ENCODE data around the gene DYNC2I2.
"Not testable (repeated sequence)": the region's sequence is repeated elsewhere in the genome, so short reads cannot be mapped to it uniquely, and the experiment has no call there.

The DYNC2I2 gene

DNA sequence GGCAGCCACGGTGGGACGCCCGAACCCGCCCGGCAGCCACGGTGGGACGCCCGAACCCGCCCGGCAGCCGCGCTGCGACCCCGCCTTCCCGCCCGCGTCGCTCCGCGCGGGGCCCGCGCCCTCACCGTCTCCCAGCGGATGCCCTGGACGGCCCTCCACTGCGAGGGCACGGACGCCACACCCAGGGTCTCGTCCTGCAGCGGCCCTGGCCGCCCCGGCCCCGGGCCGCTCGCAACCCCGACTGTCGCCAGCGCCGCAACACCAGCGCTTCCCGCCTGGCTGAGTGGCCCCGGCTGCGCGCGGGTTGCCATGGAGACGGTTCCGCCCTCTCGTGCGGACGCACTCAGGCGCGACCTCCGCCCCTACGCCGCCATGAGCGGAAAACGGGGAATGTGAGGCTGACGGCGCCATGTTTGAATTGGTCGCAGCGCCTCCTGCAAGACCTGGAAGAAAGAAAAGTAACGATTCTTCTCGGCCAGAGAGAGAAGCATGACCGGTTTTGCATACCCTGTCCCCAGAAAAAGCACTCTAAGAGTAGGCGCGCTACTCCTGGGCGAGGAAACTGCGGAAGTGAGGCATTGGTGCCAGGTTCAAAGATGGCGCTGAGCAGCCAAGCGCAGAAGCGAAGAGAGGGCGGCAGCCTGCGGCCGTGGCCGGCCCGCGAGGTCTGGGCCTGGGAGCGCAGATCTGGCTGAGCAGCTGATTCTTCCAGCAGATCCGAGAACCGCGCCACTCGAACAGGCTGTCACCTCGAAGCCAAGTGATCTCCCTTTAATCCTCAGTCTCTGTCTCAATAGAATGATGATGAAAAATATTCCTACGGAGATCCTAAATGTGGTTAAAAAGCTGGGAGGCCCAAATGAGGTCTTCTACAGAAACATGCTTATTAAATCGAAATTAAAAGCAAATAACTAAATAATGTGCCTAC, at the start of gene DYNC2I2:
Gene DYNC2I2 (minus strand): TSS at position 432 of the 928 bp plus-strand sequence. CDS start 121 bp downstream, at position 311.
- DNase-seq, result peak; percentile 94

GRCh38 chr9:128706045-128706444, 49.4 kb upstream of the DYNC2I2 start:
- DNase-seq, result no peak

DNA sequence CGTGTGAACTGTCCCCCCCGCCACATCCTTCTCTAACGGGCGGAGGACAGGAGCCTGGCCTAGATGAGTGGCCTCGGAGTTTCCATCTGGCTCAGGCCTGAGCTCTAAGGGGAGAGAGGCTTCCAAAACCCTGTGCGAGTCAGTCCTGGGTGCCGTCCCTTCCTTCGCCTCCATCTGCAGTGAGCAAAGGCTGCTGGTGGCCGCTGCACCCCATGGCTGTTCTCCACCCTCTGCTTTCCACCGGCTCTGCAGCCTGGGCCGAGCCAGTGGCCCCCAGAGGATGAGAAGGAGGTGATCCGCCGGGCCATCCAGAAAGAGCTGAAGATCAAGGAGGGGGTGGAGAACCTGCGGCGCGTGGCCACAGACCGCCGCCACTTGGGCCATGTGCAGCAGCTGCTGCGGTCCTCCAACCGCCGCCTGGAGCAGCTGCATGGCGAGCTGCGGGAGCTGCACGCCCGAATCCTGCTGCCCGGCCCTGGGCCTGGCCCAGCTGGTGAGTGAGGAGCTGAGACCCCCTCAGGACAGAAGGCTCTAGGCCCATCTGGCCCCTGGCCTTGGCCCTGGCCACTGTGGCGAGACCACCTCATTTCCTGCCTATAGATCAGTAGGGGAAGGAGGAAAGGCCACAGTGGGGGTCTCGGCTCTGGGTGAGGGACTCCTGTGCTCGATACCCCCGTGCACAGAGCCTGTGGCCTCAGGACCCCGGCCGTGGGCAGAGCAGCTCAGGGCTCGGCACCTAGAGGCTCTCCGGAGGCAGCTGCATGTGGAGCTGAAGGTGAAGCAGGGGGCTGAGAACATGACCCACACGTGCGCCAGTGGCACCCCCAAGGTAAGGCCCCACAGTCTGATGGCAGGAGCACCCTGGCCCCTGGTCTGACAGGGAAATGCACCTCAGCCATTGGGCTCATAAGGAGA, 48.7 kb upstream of the DYNC2I2 start:
- no peak for DNase-seq

DNA sequence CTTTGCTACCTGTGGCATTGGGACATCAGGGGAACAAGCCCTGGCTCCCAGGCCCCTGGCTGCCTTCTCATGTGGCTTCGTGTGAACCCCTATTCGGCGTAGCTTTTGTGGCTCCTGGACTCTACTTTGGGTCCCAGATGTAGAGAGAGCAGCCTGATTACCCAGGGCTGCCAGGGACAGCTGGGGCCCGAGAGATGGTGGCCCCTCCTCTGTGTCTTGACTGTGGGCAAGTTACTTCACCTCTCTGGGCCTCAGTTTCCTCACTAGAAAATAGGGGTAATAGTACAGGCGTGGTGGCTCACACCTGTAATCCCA, 47.7 kb upstream of the DYNC2I2 start:
- DNase-seq, result no peak

DNA sequence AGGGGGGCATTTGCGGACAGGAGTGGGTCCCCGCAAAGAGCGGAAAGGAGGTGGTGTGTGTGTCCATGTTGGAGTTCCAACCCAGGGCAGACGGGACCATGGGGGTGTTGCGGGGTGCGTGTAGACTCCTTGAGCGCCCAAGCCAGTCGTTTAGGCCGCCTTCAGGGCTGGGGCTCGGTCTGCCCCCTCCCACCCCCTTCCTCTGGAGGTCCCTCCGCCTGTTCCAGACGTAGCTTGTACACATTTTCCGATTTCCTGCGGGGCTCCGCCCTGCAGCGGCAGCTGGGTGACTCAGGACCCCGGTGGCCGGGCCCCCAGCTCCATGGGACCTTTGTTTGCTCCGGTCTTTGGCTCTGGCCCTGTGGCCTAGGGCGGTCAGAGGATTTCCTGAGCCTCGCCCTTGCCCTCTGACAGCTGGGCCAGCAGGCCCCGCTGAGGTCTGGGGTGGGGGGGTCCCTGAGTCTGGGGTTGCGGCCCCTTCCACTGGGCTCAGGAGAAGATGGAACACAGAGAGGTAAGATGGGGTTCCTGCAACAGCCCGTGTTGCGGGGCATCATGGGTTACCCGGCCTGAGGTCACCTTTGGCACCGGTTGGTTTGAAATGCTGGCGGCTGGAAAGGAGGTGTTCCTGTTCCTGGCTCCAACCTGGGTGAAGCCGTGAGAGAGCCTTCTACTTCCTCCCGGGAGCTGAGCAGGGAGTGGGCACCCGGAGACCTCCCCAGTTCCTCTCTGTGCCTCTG, 47.1 kb upstream of the DYNC2I2 start:
- DNase-seq, result no peak

GRCh38 chr9:128702949-128703615, 46.4 kb upstream of the DYNC2I2 start:
- peak; percentile 48 for DNase-seq

DNA sequence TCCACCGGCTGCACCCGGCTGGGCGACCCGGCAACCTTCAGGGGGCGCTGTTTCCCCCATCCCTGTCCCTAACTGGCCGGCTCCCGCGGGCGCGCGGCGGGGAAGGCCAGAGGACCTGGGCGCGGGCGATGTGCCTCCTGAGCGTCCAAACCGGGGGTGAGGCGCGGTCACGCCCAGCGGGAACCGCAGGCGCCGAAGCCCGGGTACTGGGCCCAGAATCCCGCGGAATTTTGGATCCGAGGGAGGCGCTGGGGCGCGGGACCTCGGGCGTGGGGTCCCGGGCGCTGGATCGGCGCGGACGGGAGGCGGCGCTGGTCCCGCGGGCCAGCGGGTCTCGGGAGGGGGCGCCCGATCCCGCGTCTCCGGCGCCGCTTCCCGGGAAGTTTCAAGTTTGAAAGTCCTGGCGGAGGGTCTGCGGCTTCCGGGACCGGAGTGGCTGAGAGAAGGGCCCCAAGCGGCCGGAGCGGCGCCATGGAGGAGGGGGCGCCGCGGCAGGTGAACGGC, 45.9 kb upstream of the DYNC2I2 start, which contains the start of gene PKN3:
Gene PKN3 (plus strand): TSS at position 59 of the 504 bp plus-strand sequence. CDS start 413 bp downstream, at position 472.
- DNase-seq, result peak; percentile 85

DNA sequence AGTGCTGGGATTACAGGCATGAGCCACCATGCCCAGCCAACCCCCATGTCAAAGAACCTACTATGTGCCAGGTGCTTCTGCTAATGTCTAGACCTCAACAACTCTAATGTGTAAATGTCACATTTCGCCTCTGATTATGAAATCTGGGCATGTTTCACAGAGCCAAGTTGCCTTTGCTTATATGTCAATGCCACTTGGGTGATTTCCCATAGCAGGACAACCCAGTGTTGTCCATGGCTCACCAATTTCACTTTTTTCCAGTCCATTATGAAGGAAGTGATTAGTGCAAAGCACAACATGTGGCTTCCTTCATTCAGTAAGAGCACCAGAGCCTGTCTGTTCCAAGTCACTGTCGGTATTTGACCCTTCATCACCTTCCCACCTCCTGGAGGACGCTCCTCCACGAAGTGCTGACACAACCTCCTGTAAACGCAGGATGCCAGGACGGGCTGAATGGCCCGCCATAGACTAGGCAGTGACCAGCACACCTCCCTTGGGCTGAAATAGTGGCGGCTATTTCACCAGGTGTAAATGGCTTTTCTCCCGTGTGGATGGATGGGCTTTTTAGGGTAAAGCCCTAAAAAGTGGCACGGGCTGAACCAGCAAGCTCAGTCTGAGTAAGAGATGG, 44.7 kb upstream of the DYNC2I2 start:
- DNase-seq, result no peak

GRCh38 chr9:128699096-128699795, 42.6 kb upstream of the DYNC2I2 start:
- not testable (repeated sequence) for DNase-seq

GRCh38 chr9:128696923-128697707, 40.5 kb upstream of the DYNC2I2 start:
- DNase-seq, result no peak

- DNase-seq, result no peak
These were observed 37.7 kb upstream of the DYNC2I2 start for GRCh38 chr9:128694344-128694743.

DNA sequence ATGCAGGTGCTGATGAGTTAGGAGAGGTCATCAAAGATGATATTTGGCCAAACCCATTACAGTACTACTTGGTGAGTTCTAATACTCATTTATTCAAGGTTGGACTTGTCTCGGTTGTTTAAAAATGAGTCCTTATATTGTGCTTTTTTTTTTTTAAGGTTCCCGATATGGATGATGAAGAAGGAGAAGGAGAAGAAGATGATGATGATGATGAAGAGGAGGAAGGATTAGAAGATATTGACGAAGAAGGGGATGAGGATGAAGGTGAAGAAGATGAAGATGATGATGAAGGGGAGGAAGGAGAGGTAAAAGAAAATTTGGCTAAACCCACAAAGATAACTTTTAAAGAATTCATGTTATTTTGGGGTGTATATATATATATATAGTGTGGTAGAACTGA, 37.1 kb upstream of the DYNC2I2 start:
- not testable (repeated sequence) for DNase-seq

- DNase-seq, result no peak
These were observed 34.0 kb upstream of the DYNC2I2 start for GRCh38 chr9:128690684-128691034.

- peak; percentile 46 for DNase-seq
These were observed 33.4 kb upstream of the DYNC2I2 start for GRCh38 chr9:128689820-128690683.

- no peak for DNase-seq
These were observed 32.7 kb upstream of the DYNC2I2 start for GRCh38 chr9:128689293-128689774.

- peak; percentile 94 for DNase-seq
These were observed 32.0 kb upstream of the DYNC2I2 start, which contains the start of gene SET for GRCh38 chr9:128688501-128689292. TSS of gene SET (plus strand) at chr9:128689222. CDS start at chr9:128689583, 361 bp downstream.

- DNase-seq, result no peak
These were observed 30.8 kb upstream of the DYNC2I2 start for GRCh38 chr9:128687453-128687852.

Measured in hematopoietic multipotent progenitor cell treated with erythropoietin and hydrocortisone succinate and interleukin-3 and kit ligand, for 8 days (in vitro differentiated cells).